ENCODE measurements around the gene EEF1AKMT3. TPM values are rescaled to one million over a fixed set of nuclear protein-coding genes. Genes with fewer than 3 reads are reported as not detected.

The EEF1AKMT3 gene
- total RNA-seq, 2 experiments from 2014 or later, result 2.5 to 3.9 TPM

DNA sequence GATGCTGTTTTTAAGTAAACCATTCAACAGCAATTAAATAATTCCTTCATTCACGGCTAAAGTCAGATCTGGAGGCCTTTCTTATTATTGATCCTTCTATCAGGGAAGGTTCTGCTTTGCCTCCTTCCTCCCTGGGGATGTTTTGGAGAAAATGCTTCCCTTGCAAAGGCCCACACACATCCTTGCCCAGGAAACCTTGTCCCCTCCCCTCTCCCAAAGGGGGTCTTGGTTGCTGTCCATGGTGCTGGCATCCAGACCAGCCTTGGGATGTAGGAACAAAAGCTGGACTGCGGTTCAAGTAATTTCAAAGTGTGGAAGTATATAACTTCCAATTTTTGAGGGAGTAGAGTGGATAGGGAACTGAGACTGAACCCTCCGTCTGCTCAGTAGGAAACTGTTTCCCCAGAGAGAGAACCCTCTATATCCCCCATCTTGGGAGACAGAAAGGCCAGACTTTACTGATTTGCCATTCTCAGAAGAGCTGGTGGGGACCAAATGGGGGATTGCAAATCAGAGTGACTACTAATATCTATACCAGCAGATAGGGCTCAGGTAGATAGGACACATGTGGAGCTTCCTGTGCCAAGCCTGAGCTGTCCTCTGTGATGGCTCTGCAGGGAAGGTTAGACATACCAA is 11.9 kb upstream of the EEF1AKMT3 start:
- CTCF ChIA-PET, result interaction anchor here (0.9 to 1.2 kb wide), 4 partner anchors 20 to 170 kb away, joined by 3 to 8 read pairs (median 4); partner anchors contain the start of gene PIP4K2C
- H3K9me3 Mint-ChIP-seq (ENCODE audit: low read depth), result no peaks in the 10 kb centered on the region
- no peak overlapping the region for H3K4me3 Mint-ChIP-seq
- DNase-seq, result no peak
- H3K27me3 Mint-ChIP-seq, result peaks cover 3% of the 10 kb centered on the region
- intact Hi-C loops (cut with DNase I, micrococcal nuclease), result no loop called here
- no peak overlapping the region for H3K27ac Mint-ChIP-seq
- peaks cover 35% of the 10 kb centered on the region for H3K4me1 Mint-ChIP-seq
- peaks cover 38% of the 10 kb centered on the region for H3K36me3 Mint-ChIP-seq (ENCODE audit: low read depth)
- ATAC-seq, result no peak
- POLR2A ChIA-PET, result interaction anchor here (0.5 to 1.0 kb wide), 2 partner anchors 16 to 17 kb away, joined by 3 to 7 read pairs; partner anchors contain the start of gene TSPAN31

DNA sequence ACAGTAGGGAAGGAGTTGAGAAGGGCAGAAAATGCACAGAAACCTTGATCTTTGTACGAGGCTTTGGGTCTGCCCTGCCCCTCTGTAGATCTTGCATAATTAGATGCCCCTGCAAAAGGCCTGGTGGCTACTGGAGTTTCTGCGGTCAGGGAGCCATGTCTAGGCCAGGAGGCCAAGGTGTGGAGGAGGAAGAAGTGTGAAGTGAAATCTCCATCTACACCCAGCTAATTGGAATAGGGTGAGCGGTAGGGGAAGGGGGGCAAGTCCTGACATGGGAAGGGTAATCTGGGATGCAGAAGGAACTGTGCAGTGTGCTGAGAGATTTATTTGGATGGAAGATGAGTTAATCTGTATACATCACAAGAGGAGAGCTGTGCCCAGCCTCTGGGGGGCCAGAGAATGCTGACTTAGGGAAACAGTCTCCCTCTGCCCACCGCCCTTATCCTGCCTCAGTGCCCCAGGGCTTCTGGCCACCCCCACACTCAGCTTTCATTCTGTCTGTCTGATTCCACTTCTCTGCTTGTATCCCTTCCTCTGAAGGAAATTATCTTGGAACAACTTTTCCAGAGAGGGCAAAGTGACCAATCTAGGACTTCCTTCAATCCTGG is 10.9 kb upstream of the EEF1AKMT3 start:
- Mint-ChIP-seq H3K27ac (no peak overlapping the region), H3K9me3 (ENCODE audit: low read depth) (no peaks in the 10 kb centered on the region), H3K4me3 (no peak overlapping the region), H3K36me3 (ENCODE audit: low read depth) (peaks cover 41% of the 10 kb centered on the region), H3K4me1 (peaks cover 39% of the 10 kb centered on the region), H3K27me3 (peaks cover 7% of the 10 kb centered on the region)
- POLR2A ChIA-PET, result no interaction called here
- DNase-seq (no peak), ATAC-seq (no peak)
- CTCF ChIA-PET, result interaction anchor here (0.7 to 1.5 kb wide), 4 partner anchors 21 to 145 kb away, joined by 3 to 5 read pairs (median 3); partner anchors contain the start of gene TSFM
- intact Hi-C loops (cut with DNase I, micrococcal nuclease), result no loop called here

DNA sequence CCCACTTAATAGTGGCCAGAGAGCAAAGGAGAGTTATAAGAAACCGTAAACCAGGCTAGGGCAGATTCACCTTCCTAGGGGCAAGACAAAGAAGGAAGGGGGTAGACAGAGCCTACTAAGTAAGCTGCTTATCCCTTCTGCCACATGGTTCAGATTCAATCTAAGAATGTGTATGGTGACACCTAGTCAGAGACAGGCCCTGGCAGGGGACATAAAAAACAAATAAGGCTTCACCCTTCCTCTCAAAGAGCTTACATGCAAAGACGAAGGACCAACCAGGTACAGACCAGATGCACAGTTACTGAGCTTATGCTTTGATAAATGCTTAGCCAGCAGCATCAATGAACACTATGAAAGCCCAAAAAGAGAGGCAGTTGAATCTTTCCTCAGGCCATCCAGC is 10.0 kb upstream of the EEF1AKMT3 start:
- POLR2A ChIA-PET, result no interaction called here
- no peak overlapping the region for H3K4me3 Mint-ChIP-seq
- H3K9me3 Mint-ChIP-seq (ENCODE audit: low read depth), result no peaks in the 10 kb centered on the region

DNA sequence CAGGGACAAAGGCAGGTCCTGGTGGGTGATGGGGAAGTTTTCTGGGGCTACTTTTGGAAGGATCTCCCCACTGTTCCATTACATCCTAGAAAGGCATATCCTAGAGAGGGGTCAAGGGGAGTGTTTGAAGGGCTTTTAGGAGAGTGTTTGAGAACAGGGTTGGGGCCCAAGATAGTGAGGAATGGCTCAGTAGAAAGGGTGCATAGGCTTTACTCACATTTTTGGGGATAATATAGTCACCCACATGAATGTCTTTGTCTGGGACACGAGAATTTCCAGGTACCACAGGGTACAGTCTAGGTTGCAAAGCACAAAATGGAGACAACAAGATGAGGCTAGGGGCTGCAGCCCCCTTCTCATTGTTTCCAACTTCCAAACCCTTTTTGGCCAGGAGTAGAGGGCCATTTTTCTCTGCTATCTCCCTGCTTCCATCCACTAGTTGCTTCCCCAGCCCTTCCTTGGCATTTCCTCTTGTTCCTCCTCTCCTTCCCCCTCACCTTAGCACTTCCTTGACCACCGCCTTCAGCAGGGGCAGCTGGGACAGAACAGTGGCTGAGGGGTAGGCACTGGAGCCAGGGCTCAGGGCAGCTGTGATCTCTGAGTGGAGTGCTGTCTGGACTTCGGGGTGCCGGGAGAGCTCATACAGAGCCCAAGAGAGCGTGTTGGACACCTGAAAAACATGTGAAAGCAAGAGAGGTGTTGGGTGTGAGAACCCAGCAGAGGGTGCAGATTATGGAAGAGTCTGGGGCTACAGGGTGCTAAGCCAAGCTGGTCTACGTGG is 8.3 kb upstream of the EEF1AKMT3 start:
- ATAC-seq, result no peak
- no peaks in the 10 kb centered on the region for H3K9me3 Mint-ChIP-seq (ENCODE audit: low read depth)
- intact Hi-C loops (cut with DNase I, micrococcal nuclease), result no loop called here
- H3K27me3 Mint-ChIP-seq, result peaks cover 10% of the 10 kb centered on the region
- peaks cover 38% of the 10 kb centered on the region for H3K4me1 Mint-ChIP-seq
- peaks cover 43% of the 10 kb centered on the region for H3K36me3 Mint-ChIP-seq (ENCODE audit: low read depth)
- H3K4me3 Mint-ChIP-seq, result peak overlapping the region; percentile 83
- ChIA-PET CTCF (interaction anchor here (0.6 to 1.5 kb wide), 6 partner anchors 8 to 84 kb away, joined by 3 to 8 read pairs (median 5); partner anchors contain the start of gene TSPAN31), POLR2A (no interaction called here)
- no peak for DNase-seq
- no peak overlapping the region for H3K27ac Mint-ChIP-seq

More for the DNA sequence above, 10.0 kb upstream of the EEF1AKMT3 start:
- Mint-ChIP-seq H3K27me3 (peaks cover 10% of the 10 kb centered on the region), H3K36me3 (ENCODE audit: low read depth) (peaks cover 39% of the 10 kb centered on the region), H3K27ac (no peak overlapping the region), H3K4me1 (peaks cover 38% of the 10 kb centered on the region)
- DNase-seq (no peak), ATAC-seq (no peak)
- CTCF ChIA-PET, result interaction anchor here (1.0 to 1.5 kb wide), 2 partner anchors 20 to 142 kb away, joined by 3 to 5 read pairs; partner anchors contain the start of gene TSFM
- intact Hi-C loops (cut with DNase I, micrococcal nuclease), result no loop called here

GRCh38 chr12:57764662-57765002 is 7.8 kb upstream of the EEF1AKMT3 start:
- Mint-ChIP-seq H3K36me3 (ENCODE audit: low read depth) (peaks cover 47% of the 10 kb centered on the region), H3K4me1 (peaks cover 33% of the 10 kb centered on the region), H3K9me3 (ENCODE audit: low read depth) (no peaks in the 10 kb centered on the region), H3K27me3 (peaks cover 10% of the 10 kb centered on the region), H3K27ac (peak overlapping the region; percentile 84), H3K4me3 (peak overlapping the region; percentile 83)
- DNase-seq (peak; percentile 55), ATAC-seq (peak; percentile 25)
- ChIA-PET CTCF (interaction anchor here (0.6 to 1.5 kb wide), 7 partner anchors 8 to 128 kb away, joined by 3 to 8 read pairs (median 5); partner anchors contain the start of gene TSPAN31), POLR2A (no interaction called here)
- intact Hi-C loops (cut with DNase I, micrococcal nuclease), result loop anchor here in 1 of 2 experiments (1.0 kb wide), 1 partner anchor 8 kb away; no protein-coding TSS in a partner anchor

GRCh38 chr12:57765003-57765697 is 7.3 kb upstream of the EEF1AKMT3 start:
- ChIA-PET CTCF (interaction anchor here (0.6 to 3.8 kb wide), 9 partner anchors 9 to 132 kb away, joined by 3 to 54 read pairs (median 5); partner anchors contain the start of genes B4GALNT1, MARCHF9, TSFM and TSPAN31), POLR2A (interaction anchor here (1.0 to 1.2 kb wide), 2 partner anchors 16 to 19 kb away, joined by 3 read pairs; no protein-coding TSS in a partner anchor)
- peak overlapping the region; percentile 84 for H3K27ac Mint-ChIP-seq
- intact Hi-C loops (cut with DNase I, micrococcal nuclease), result loop anchor here in 1 of 2 experiments (1.0 kb wide), 1 partner anchor 9 kb away; no protein-coding TSS in a partner anchor
- peak overlapping the region; percentile 83 for H3K4me3 Mint-ChIP-seq
- H3K4me1 Mint-ChIP-seq, result peaks cover 29% of the 10 kb centered on the region
- DNase-seq (peak; percentile 79), ATAC-seq (peak; percentile 79)
- H3K36me3 Mint-ChIP-seq (ENCODE audit: low read depth), result peaks cover 53% of the 10 kb centered on the region
- no peaks in the 10 kb centered on the region for H3K9me3 Mint-ChIP-seq (ENCODE audit: low read depth)
- peaks cover 10% of the 10 kb centered on the region for H3K27me3 Mint-ChIP-seq

- Mint-ChIP-seq H3K9me3 (ENCODE audit: low read depth) (no peaks in the 10 kb centered on the region), H3K36me3 (ENCODE audit: low read depth) (peaks cover 57% of the 10 kb centered on the region), H3K4me1 (peaks cover 34% of the 10 kb centered on the region), H3K27me3 (peaks cover 10% of the 10 kb centered on the region), H3K4me3 (peak overlapping the region; percentile 83), H3K27ac (peak overlapping the region; percentile 84)
- POLR2A ChIA-PET, result interaction anchor here (0.7 to 1.5 kb wide), 5 partner anchors 9 to 73 kb away, joined by 3 to 4 read pairs (median 3); no protein-coding TSS in a partner anchor
- DNase-seq (peak; percentile 31), ATAC-seq (peak; percentile 10)
- CTCF ChIA-PET, result interaction anchor here (0.6 to 3.8 kb wide), 11 partner anchors 9 to 133 kb away, joined by 3 to 54 read pairs (median 3); partner anchors contain the start of genes B4GALNT1, MARCHF9 and TSFM
- intact Hi-C loops (cut with DNase I, micrococcal nuclease), result loop anchor here in 1 of 2 experiments (1.0 kb wide), 1 partner anchor 10 kb away; no protein-coding TSS in a partner anchor
Measured at GRCh38 chr12:57765698-57766463, 6.5 kb upstream of the EEF1AKMT3 start.

DNA sequence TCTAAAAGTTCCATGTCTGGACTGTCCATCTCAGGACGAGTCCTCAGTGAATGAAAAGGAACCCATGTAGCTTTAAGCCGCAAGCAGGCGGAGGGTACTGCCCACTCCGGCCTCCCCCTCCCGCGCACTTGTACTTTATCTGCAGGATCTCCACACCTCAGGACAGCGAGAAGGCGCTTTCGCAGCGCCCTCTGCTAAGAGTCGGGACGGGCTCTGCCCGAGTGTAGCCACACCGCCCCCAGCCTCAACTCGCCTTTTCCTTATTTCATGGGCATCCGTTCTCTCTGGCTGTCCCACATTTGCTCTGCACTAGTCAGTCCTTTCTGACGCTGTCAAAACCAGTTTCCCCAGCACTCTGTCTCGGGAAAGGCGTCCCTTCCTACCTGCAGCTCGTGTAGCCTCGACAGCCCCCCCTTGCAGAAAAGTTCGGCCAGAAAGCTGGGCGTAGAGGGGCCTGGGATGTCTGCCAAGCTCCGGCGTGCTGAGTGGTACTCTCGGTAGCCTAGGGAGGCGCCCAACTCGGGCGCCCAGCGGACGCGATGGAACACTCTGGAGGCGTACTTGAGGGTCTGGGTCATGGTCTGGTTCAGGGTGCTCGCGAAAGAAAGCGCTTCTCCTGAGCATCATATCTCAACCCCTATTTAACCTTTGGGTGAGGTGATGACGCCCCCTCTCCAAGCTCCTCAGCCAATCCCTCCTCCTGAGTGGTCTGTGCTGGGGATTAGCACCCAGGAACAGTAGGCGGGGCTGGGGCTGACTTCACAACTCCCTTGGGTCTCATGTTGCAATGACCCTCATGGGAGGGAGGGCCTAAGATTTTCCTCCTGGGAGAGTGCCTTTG is 5.7 kb upstream of the EEF1AKMT3 start, which contains the start of gene CYP27B1:
Gene CYP27B1 (minus strand): TSS at position 615 of the 841 bp plus-strand sequence. CDS start 37 bp downstream, at position 578.
- Mint-ChIP-seq H3K4me3 (peak within 1 kb of the TSS; percentile 83), H3K4me1 (peaks cover 40% of the 10 kb centered on the region), H3K9me3 (ENCODE audit: low read depth) (no peaks in the 10 kb centered on the region), H3K27ac (peak within 1 kb of the TSS; percentile 63), H3K27me3 (peaks cover 10% of the 10 kb centered on the region), H3K36me3 (ENCODE audit: low read depth) (peaks cover 52% of the 10 kb centered on the region)
- ChIA-PET CTCF (interaction anchor here (0.8 to 3.8 kb wide), 9 partner anchors 8 to 137 kb away, joined by 3 to 54 read pairs (median 3); partner anchors contain the start of gene MARCHF9), POLR2A (interaction anchor here (0.7 to 1.6 kb wide), 5 partner anchors 10 to 72 kb away, joined by 3 to 6 read pairs (median 3); no protein-coding TSS in a partner anchor)
- peak; percentile 25 for DNase-seq
- intact Hi-C loops (cut with DNase I, micrococcal nuclease), result no loop called here
- ATAC-seq, result no peak

GRCh38 chr12:57767305-57767698 is 5.1 kb upstream of the EEF1AKMT3 start:
- Mint-ChIP-seq H3K9me3 (ENCODE audit: low read depth) (no peaks in the 10 kb centered on the region), H3K4me1 (peaks cover 42% of the 10 kb centered on the region), H3K27ac (no peak overlapping the region), H3K4me3 (no peak overlapping the region), H3K36me3 (ENCODE audit: low read depth) (peaks cover 52% of the 10 kb centered on the region), H3K27me3 (peaks cover 10% of the 10 kb centered on the region)
- CTCF ChIA-PET, result interaction anchor here (0.8 to 3.8 kb wide), 7 partner anchors 8 to 138 kb away, joined by 3 to 54 read pairs (median 4); partner anchors contain the start of gene MARCHF9
- DNase-seq (no peak), ATAC-seq (no peak)
- POLR2A ChIA-PET, result interaction anchor here (1.5 to 1.6 kb wide), 2 partner anchors 11 to 71 kb away, joined by 3 to 6 read pairs; no protein-coding TSS in a partner anchor
- intact Hi-C loops (cut with DNase I, micrococcal nuclease), result no loop called here

Measured in activated CD4-positive, alpha-beta T cell treated with anti-CD3 and anti-CD28 coated beads for 36 hours (primary cell).